Calu3 (cell line): ENCODE measurements around the gene TNP1. TPM values are rescaled to one million over a fixed set of nuclear protein-coding genes. Genes with fewer than 3 reads are reported as not detected.

Experiments used
- BruUV-seq: library from RNA; stranded (reverse); fragments of 400-500 nt; replicated peaks from 2 replicates; lab custom pipeline; 2021; lab: Mats Ljungman, UMichigan
- CTCF ChIA-PET: fragments of 300-600 bp; sonication (Branson Sonifier 250); formaldehyde crosslinking; loops from one replicate; lab custom pipeline; 2022; ENCODE audit warnings: antibody characterized with exemption; lab: Charles Lee
- DNase-seq: peaks from one replicate; pipeline ENCODE4 v3.0.0; 2022
- H3K27ac Mint-ChIP-seq: one replicate; pipeline ENCODE4 v1.8.0; 2022; ENCODE audit warnings: mixed read lengths; ENCODE audit not compliant: unreplicated experiment
- H3K27me3 Mint-ChIP-seq: one replicate; pipeline ENCODE4 v1.8.0; 2022; ENCODE audit warnings: mixed read lengths; ENCODE audit not compliant: unreplicated experiment
- H3K36me3 Mint-ChIP-seq: one replicate; pipeline ENCODE4 v1.8.0; 2022; ENCODE audit warnings: mild to moderate bottlenecking, moderate library complexity, mixed read lengths; ENCODE audit not compliant: insufficient read depth, unreplicated experiment
- H3K4me1 Mint-ChIP-seq: one replicate; pipeline ENCODE4 v1.8.0; 2022; ENCODE audit warnings: mild to moderate bottlenecking, low read depth, mixed read lengths; ENCODE audit not compliant: unreplicated experiment
- H3K4me3 Mint-ChIP-seq: one replicate; pipeline ENCODE4 v1.8.0; 2022; ENCODE audit warnings: mild to moderate bottlenecking, low read depth, moderate library complexity, mixed read lengths; ENCODE audit not compliant: unreplicated experiment
- H3K9me3 Mint-ChIP-seq: one replicate; pipeline ENCODE4 v1.8.0; 2022; ENCODE audit warnings: low read depth, mixed read lengths; ENCODE audit not compliant: unreplicated experiment
- intact Hi-C: fragments of 100-400 bp; cut with micrococcal nuclease; formaldehyde crosslinking; loops from one replicate; pipeline ENCODE4 v1.10.0; 2022; ENCODE audit not compliant: unreplicated experiment
- total RNA-seq: library from RNA; stranded (reverse); gene quantifications from 2 replicates; pipeline ENCODE4 v1.2.3, GENCODE V29; 2022
- TF ChIP-seq, protein P1 (sequence below): fragments of 200-600 bp; IDR thresholded peaks from one replicate; pipeline ENCODE4 v1.8.0; 2022; ENCODE audit warnings: antibody characterized with exemption; ENCODE audit not compliant: unreplicated experiment

The TNP1 gene
- total RNA-seq, 1 experiment from 2014 or later, result not detected

DNA sequence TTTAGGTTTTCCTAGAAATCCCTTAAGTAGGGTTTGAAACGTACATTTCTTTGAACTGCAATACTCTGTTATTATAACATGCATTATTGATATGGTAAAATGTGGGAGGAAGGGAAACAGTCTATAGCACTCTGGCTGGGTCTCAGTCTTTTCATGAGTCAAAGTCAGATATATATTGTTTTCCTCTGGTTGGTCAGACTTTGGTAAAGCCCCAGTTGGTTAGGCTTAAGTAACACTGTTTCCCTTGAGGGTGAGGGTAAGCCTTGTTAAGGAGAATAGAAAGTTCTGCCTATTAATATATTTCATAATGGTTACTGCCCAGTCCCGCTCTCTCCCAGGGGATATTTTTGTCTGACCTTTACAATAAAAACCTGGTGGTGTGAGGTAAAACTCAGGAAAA is 44.7 kb upstream of the TNP1 start:
- Mint-ChIP-seq H3K4me3 (no peak overlapping the region), H3K9me3 (peaks cover 9% of the 10 kb centered on the region), H3K27ac (no peak overlapping the region), H3K27me3 (no peaks in the 10 kb centered on the region), H3K4me1 (peaks cover 8% of the 10 kb centered on the region), H3K36me3 (no peaks in the 10 kb centered on the region)
- CTCF ChIA-PET, result no interaction called here
- no peak for DNase-seq
- intact Hi-C loops, result no loop called here
- TF ChIP-seq, protein P1, sequence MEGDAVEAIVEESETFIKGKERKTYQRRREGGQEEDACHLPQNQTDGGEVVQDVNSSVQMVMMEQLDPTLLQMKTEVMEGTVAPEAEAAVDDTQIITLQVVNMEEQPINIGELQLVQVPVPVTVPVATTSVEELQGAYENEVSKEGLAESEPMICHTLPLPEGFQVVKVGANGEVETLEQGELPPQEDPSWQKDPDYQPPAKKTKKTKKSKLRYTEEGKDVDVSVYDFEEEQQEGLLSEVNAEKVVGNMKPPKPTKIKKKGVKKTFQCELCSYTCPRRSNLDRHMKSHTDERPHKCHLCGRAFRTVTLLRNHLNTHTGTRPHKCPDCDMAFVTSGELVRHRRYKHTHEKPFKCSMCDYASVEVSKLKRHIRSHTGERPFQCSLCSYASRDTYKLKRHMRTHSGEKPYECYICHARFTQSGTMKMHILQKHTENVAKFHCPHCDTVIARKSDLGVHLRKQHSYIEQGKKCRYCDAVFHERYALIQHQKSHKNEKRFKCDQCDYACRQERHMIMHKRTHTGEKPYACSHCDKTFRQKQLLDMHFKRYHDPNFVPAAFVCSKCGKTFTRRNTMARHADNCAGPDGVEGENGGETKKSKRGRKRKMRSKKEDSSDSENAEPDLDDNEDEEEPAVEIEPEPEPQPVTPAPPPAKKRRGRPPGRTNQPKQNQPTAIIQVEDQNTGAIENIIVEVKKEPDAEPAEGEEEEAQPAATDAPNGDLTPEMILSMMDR, result no peak
- BruUV-seq, result no TSS peak

GRCh38 chr2:216903470-216903869 is 43.6 kb upstream of the TNP1 start:
- H3K9me3 Mint-ChIP-seq, result peaks cover 9% of the 10 kb centered on the region
- CTCF ChIA-PET, result no interaction called here
- H3K27ac Mint-ChIP-seq, result no peak overlapping the region

GRCh38 chr2:216901273-216901672 is 41.4 kb upstream of the TNP1 start:
- CTCF ChIA-PET, result no interaction called here
- Mint-ChIP-seq H3K4me3 (no peak overlapping the region), H3K27ac (no peak overlapping the region), H3K27me3 (no peaks in the 10 kb centered on the region), H3K4me1 (peaks cover 8% of the 10 kb centered on the region), H3K9me3 (peaks cover 9% of the 10 kb centered on the region), H3K36me3 (no peaks in the 10 kb centered on the region)
- no peak for DNase-seq
- intact Hi-C loops, result no loop called here
- BruUV-seq, result no TSS peak
- TF ChIP-seq, protein P1, result no peak

More at GRCh38 chr2:216903470-216903869, 43.6 kb upstream of the TNP1 start:
- Mint-ChIP-seq H3K27me3 (no peaks in the 10 kb centered on the region), H3K4me1 (peaks cover 8% of the 10 kb centered on the region), H3K36me3 (no peaks in the 10 kb centered on the region), H3K4me3 (no peak overlapping the region)
- BruUV-seq, result no TSS peak
- intact Hi-C loops, result no loop called here
- DNase-seq, result no peak
- TF ChIP-seq, protein P1, result no peak

GRCh38 chr2:216900406-216900805 is 40.5 kb upstream of the TNP1 start:
- Mint-ChIP-seq H3K4me3 (no peak overlapping the region), H3K4me1 (peaks cover 8% of the 10 kb centered on the region), H3K27me3 (no peaks in the 10 kb centered on the region), H3K36me3 (no peaks in the 10 kb centered on the region), H3K9me3 (peaks cover 9% of the 10 kb centered on the region), H3K27ac (no peak overlapping the region)
- TF ChIP-seq, protein P1, result no peak
- intact Hi-C loops, result no loop called here
- CTCF ChIA-PET, result no interaction called here
- no peak for DNase-seq
- no TSS peak for BruUV-seq
